Ishikawa (cell line): ENCODE data around the gene MGAT3.

Source experiments
- CEBPB ChIP-seq: IDR thresholded peaks from 2 replicates; pipeline ENCODE4 v1.6.1; 2012
- CREB1 ChIP-seq: IDR thresholded peaks from 2 replicates; pipeline ENCODE4 v1.6.1; 2012; ENCODE audit warnings: low read depth
- EGR1 ChIP-seq: IDR thresholded peaks from 2 replicates; pipeline ENCODE4 v1.6.1; 2012
- EP300 ChIP-seq: IDR thresholded peaks from 2 replicates; pipeline ENCODE4 v1.6.1; 2012; ENCODE audit warnings: borderline replicate concordance
- FOXM1 ChIP-seq: IDR thresholded peaks from 2 replicates; pipeline ENCODE4 v1.6.1; 2012; ENCODE audit warnings: low read depth, borderline replicate concordance
- MAX ChIP-seq: IDR thresholded peaks from 2 replicates; pipeline ENCODE4 v1.6.1; 2012
- NFIC ChIP-seq: IDR thresholded peaks from 2 replicates; pipeline ENCODE4 v1.6.1; 2012
- RAD21 ChIP-seq: IDR thresholded peaks from 2 replicates; pipeline ENCODE4 v1.6.1; 2012; ENCODE audit warnings: low read depth
- REST ChIP-seq: IDR thresholded peaks from 2 replicates; pipeline ENCODE4 v1.6.1; 2012; ENCODE audit warnings: low read depth, mild to moderate bottlenecking
- TAF1 ChIP-seq: IDR thresholded peaks from 2 replicates; pipeline ENCODE4 v1.6.1; 2012; ENCODE audit warnings: low read depth, mild to moderate bottlenecking
- TCF12 ChIP-seq: IDR thresholded peaks from 2 replicates; pipeline ENCODE4 v1.6.1; 2012; ENCODE audit warnings: low read depth
- TEAD4 ChIP-seq: IDR thresholded peaks from 2 replicates; pipeline ENCODE4 v1.6.1; 2012
- USF1 ChIP-seq: IDR thresholded peaks from 2 replicates; pipeline ENCODE4 v1.6.1; 2012
- YY1 ChIP-seq: IDR thresholded peaks from 2 replicates; pipeline ENCODE4 v1.6.1; 2012; ENCODE audit warnings: low read depth
- ZBTB7A ChIP-seq: IDR thresholded peaks from 2 replicates; pipeline ENCODE4 v1.6.1; 2012; ENCODE audit warnings: low read depth

MGAT3 gene

DNA sequence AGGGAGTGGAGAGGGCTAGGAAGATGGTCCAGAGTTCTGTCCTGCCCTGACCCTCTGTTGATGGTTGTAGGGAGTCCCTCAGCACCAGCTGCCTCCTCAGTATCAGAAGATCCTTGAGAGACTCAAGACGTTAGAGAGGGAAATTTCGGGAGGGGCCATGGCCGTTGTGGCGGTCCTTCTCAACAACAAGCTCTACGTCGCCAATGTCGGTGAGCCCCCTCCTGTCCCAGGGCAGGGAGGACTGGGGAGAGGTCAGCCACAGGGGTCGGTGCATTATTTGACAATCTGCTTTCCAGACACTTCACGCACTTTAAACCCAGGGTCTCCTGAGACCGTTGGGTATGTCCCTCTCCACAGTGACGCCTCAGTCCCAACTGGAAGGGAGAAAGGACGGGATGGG lies 39.2 kb upstream of the MGAT3 start:
- TF ChIP-seq TEAD4 (no peak), YY1 (no peak), FOXM1 (no peak), USF1 (no peak), ZBTB7A (no peak), CEBPB (no peak), RAD21 (no peak)

- no peak for TF ChIP-seq TAF1
- no peak for TF ChIP-seq CEBPB
Observed at GRCh38 chr22:39418696-39419095, 38.1 kb upstream of the MGAT3 start.

GRCh38 chr22:39419096-39419495 lies 37.7 kb upstream of the MGAT3 start:
- TF ChIP-seq CEBPB (no peak), MAX (no peak), YY1 (no peak), USF1 (no peak), EGR1 (no peak)

DNA sequence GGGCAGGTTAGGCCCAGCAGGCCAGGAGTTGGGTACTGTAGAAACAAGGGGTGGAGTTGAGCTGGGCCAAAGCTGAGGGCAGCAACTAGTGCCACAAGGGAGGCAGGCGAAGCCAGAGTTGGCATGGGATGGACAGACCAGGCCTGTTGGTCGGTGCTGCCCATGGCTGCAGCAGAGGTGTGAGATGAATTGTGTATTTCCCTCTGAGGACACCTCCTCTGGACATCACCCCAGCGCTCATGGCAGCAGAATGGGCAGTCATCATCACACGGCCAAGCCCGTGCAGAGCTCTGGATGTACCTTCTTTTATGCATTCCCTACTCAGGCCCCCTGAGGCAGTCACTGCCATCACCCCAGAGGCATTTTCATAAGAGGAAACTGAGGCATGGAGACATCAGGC lies 36.9 kb upstream of the MGAT3 start:
- TF ChIP-seq YY1 (no peak), MAX (no peak), ZBTB7A (no peak), EP300 (no peak), CEBPB (no peak), REST (no peak), TCF12 (no peak), FOXM1 (no peak)

DNA sequence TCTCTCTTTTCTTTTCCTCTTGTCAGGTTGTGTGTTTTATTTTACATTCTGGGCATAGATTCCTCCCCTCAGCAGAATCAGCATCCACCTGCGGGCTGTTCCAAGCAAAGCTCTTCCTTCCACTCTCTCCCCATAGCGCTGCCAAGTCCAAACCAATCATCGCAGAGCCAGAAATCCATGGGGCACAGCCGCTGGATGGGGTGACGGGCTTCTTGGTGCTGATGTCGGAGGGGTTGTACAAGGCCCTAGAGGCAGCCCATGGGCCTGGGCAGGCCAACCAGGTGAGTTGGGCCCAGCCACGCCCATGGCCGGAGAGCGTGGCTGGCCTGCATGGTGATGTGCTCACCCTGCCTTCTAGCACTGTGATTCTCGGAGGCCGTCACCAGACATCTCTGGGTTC lies 35.1 kb upstream of the MGAT3 start:
- TF ChIP-seq RAD21 (no peak), YY1 (no peak), CREB1 (no peak), NFIC (no peak)

DNA sequence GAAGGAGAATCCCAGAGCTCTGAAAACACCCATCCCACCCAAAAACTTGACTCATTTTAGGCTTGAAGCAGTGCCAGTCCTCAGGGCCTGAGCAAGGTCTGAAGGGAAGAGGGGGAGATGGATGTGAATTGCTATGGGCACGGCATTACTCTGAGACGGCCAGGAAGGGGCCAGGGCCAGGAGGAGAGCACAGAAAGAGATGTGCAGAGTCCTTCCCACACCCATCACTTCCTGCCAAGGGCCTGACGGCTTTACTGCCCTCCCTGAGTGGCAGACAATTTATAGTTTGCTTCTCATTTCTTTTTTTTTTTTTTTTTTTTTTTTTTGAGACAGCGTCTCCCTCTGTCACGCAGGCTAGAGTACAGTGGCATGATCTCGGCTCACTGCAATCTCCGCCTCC lies 34.7 kb upstream of the MGAT3 start:
- TF ChIP-seq RAD21 (no peak), YY1 (no peak), EGR1 (no peak), REST (no peak), FOXM1 (no peak)

DNA sequence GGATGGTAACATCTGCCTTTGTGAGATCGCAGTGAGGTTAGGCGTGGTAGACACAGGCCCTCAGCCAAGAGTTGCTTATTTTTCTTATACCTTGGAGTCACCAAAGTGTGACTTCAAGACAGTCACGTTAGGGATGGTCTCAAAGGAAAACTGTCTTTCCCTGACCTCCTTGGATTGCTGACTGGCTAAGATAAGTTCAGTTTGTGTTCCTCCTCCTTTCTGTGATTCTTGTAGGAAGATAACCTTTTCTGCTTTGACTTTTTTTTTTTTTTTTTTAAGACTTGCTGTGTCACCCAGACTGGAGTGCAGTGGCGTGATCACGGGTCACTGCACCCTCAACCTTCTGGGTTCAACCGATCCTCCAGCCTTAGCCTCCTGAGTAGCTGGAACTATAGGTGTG lies 34.1 kb upstream of the MGAT3 start:
- no peak for TF ChIP-seq EGR1
- no peak for TF ChIP-seq MAX

- no peak for TF ChIP-seq EP300
- TF ChIP-seq FOXM1: no peak
- no peak for TF ChIP-seq MAX
- no peak for TF ChIP-seq YY1
- no peak for TF ChIP-seq TAF1
- no peak for TF ChIP-seq ZBTB7A
Observed at GRCh38 chr22:39423976-39424375, 32.8 kb upstream of the MGAT3 start.
